H9 (cell line): ENCODE measurements around the gene ST3GAL5. TPM values are rescaled to one million over a fixed set of nuclear protein-coding genes. Genes with fewer than 3 reads are reported as not detected.

Experiments
- DNase-seq: peaks from one replicate; pipeline ENCODE4 v3.0.0-alpha.2; 2017
- H2AFZ ChIP-seq: one replicate; pipeline ENCODE4 v1.6.1; 2013; ENCODE audit warnings: mild to moderate bottlenecking, low read length, control low read depth, moderate library complexity
- H2AK5ac ChIP-seq: 2 replicates; pipeline ENCODE4 v1.6.1; 2013; ENCODE audit warnings: low read length, control low read depth, mixed read lengths; ENCODE audit not compliant: insufficient read length
- H2BK120ac ChIP-seq: one replicate; pipeline ENCODE4 v1.6.1; 2013; ENCODE audit warnings: low read depth, mild to moderate bottlenecking, low read length, control low read depth, inconsistent platforms; ENCODE audit not compliant: poor library complexity, severe bottlenecking
- H2BK12ac ChIP-seq: 2 replicates; pipeline ENCODE4 v1.6.1; 2013; ENCODE audit warnings: low read length, control low read depth, mixed read lengths, low read depth; ENCODE audit not compliant: insufficient read length
- H2BK15ac ChIP-seq: 2 replicates; pipeline ENCODE4 v1.6.1; 2013; ENCODE audit warnings: low read depth, low read length, control low read depth
- H2BK20ac ChIP-seq: one replicate; pipeline ENCODE4 v1.6.1; 2013; ENCODE audit warnings: low read depth, mild to moderate bottlenecking, low read length, control low read depth, inconsistent platforms; ENCODE audit not compliant: poor library complexity, severe bottlenecking
- H2BK5ac ChIP-seq: 2 replicates; pipeline ENCODE4 v1.6.1; 2013; ENCODE audit warnings: low read length, control low read depth, mixed read lengths; ENCODE audit not compliant: insufficient read length
- H3K14ac ChIP-seq: 2 replicates; pipeline ENCODE4 v1.6.1; 2013; ENCODE audit warnings: low read length, control low read depth; ENCODE audit not compliant: insufficient read depth
- H3K18ac ChIP-seq: 2 replicates; pipeline ENCODE4 v1.6.1; 2013; ENCODE audit warnings: low read depth, mild to moderate bottlenecking, mixed read lengths, low read length, control low read depth; ENCODE audit not compliant: insufficient read length
- H3K23ac ChIP-seq: 2 replicates; pipeline ENCODE4 v1.6.1; 2013; ENCODE audit warnings: low read length, control low read depth, mixed read lengths, low read depth; ENCODE audit not compliant: insufficient read length
- H3K23me2 ChIP-seq: 2 replicates; pipeline ENCODE4 v1.6.1; 2013; ENCODE audit warnings: low read depth, mild to moderate bottlenecking, mixed read lengths, low read length, control low read depth; ENCODE audit not compliant: insufficient read length, poor library complexity, severe bottlenecking
- H3K27ac ChIP-seq: 2 replicates; pipeline ENCODE4 v1.5.1; 2013; ENCODE audit warnings: low read length, control low read depth, mixed read lengths, low read depth; ENCODE audit not compliant: insufficient read length
- H3K27me3 ChIP-seq: 2 replicates; pipeline ENCODE4 v1.6.1; 2013; ENCODE audit warnings: low read length, control low read depth, inconsistent platforms; ENCODE audit not compliant: insufficient read depth
- H3K4ac ChIP-seq: 2 replicates; pipeline ENCODE4 v1.6.1; 2013; ENCODE audit warnings: low read depth, mild to moderate bottlenecking, control low read depth, inconsistent platforms, low read length, moderate library complexity
- H3K4me1 ChIP-seq: 2 replicates; pipeline ENCODE4 v1.6.1; 2013; ENCODE audit warnings: low read length, control low read depth, inconsistent platforms; ENCODE audit not compliant: insufficient read depth
- H3K4me2 ChIP-seq: 2 replicates; pipeline ENCODE4 v1.6.1; 2013; ENCODE audit warnings: low read length, control low read depth, mixed read lengths; ENCODE audit not compliant: insufficient read length, insufficient read depth
- H3K56ac ChIP-seq: 2 replicates; pipeline ENCODE4 v1.6.1; 2013; ENCODE audit warnings: low read depth, mild to moderate bottlenecking, mixed read lengths, low read length, control low read depth; ENCODE audit not compliant: insufficient read length
- H3K79me1 ChIP-seq: 2 replicates; pipeline ENCODE4 v1.6.1; 2013; ENCODE audit warnings: low read depth, mild to moderate bottlenecking, moderate library complexity, low read length, control low read depth, inconsistent platforms; ENCODE audit not compliant: insufficient read depth, poor library complexity, severe bottlenecking
- H3K79me2 ChIP-seq: 2 replicates; pipeline ENCODE4 v1.6.1; 2013; ENCODE audit warnings: low read length, control low read depth, inconsistent platforms; ENCODE audit not compliant: insufficient read depth
- H3K9ac ChIP-seq: 2 replicates; pipeline ENCODE4 v1.6.1; 2013; ENCODE audit warnings: low read length, control low read depth, mixed read lengths; ENCODE audit not compliant: insufficient read length; ENCODE audit errors: extremely low read depth
- H3K9me3 ChIP-seq: one replicate; pipeline ENCODE4 v1.6.1; 2013; ENCODE audit warnings: low read depth, low read length, inconsistent platforms; ENCODE audit not compliant: control insufficient read depth
- H3T11ph ChIP-seq: one replicate; pipeline ENCODE4 v1.6.1; 2013; ENCODE audit warnings: mild to moderate bottlenecking, low read length, control low read depth, inconsistent platforms
- H4K20me1 ChIP-seq: one replicate; pipeline ENCODE4 v1.6.1; 2013; ENCODE audit not compliant: control insufficient read depth, insufficient read length, insufficient read depth
- H4K5ac ChIP-seq: 2 replicates; pipeline ENCODE4 v1.6.1; 2013; ENCODE audit warnings: low read depth, mild to moderate bottlenecking, mixed read lengths, low read length, control low read depth; ENCODE audit not compliant: insufficient read length
- H4K8ac ChIP-seq: replicated peaks from 2 replicates; pipeline ENCODE4 v1.6.1; 2013; ENCODE audit warnings: low read length, control low read depth, mixed read lengths, low read depth; ENCODE audit not compliant: insufficient read length
- H4K91ac ChIP-seq: 2 replicates; pipeline ENCODE4 v1.6.1; 2013; ENCODE audit warnings: low read depth, mild to moderate bottlenecking, moderate library complexity, mixed read lengths, low read length, control low read depth; ENCODE audit not compliant: insufficient read length
- H3K27ac Mint-ChIP-seq, 3 experiments: 2 replicates in 2 of 3; 3 replicates in 1 of 3; pipeline ENCODE4 v1.8.0; 2020 to 2021; ENCODE audit warnings: mixed read lengths in 3 of 3, mild to moderate bottlenecking in 1 of 3, moderate library complexity in 1 of 3
- H3K27me3 Mint-ChIP-seq: 2 replicates; pipeline ENCODE4 v1.8.0; 2021; ENCODE audit warnings: low read depth, mild to moderate bottlenecking, moderate library complexity, mixed read lengths
- H3K36me3 Mint-ChIP-seq, 3 experiments: 2 replicates in 2 of 3; 3 replicates in 1 of 3; pipeline ENCODE4 v1.8.0; 2020 to 2021; ENCODE audit warnings: low read depth in 3 of 3, mixed read lengths in 3 of 3; ENCODE audit not compliant: insufficient read depth in 1 of 3
- H3K4me1 Mint-ChIP-seq, 2 experiments: 2 replicates each; pipeline ENCODE4 v1.8.0; 2020; ENCODE audit warnings: mixed read lengths in 2 of 2
- H3K4me3 Mint-ChIP-seq, 2 experiments: 2 replicates in 1 of 2; 3 replicates in 1 of 2; pipeline ENCODE4 v1.8.0; 2020 to 2021; ENCODE audit warnings: mild to moderate bottlenecking in 2 of 2, mixed read lengths in 2 of 2, moderate library complexity in 1 of 2
- H3K9me3 Mint-ChIP-seq, 2 experiments: 2 replicates in 1 of 2; 3 replicates in 1 of 2; pipeline ENCODE4 v1.8.0; 2020; ENCODE audit warnings: mild to moderate bottlenecking in 2 of 2, mixed read lengths in 2 of 2, moderate library complexity in 1 of 2
- WGBS: extraction: QIAGEN DNeasy Blood & Tissue Kit; methylation state at CpG from one replicate; pipeline ENCODE4 v1.1.7; 2013; ENCODE audit warnings: missing lambda C conversion rate, low lambda C conversion rate, mixed read lengths; ENCODE audit not compliant: insufficient read length; ENCODE audit errors: extremely low coverage; 5-methylcytosine and 5-hydroxymethylcytosine counted together
- total RNA-seq: library from RNA; stranded (reverse); gene quantifications from 2 replicates; pipeline ENCODE4 v1.2.1, GENCODE V29; 2021
- TF ChIP-seq, protein P1 (sequence below): fragments of 200-600 bp; sonication (generic); conservative IDR thresholded peaks from 3 replicates; pipeline ENCODE4 v1.8.0; 2021; ENCODE audit warnings: antibody characterized with exemption, mild to moderate bottlenecking

ST3GAL5 gene
- total RNA-seq, 1 experiment from 2014 or later = 3.3 TPM

DNA sequence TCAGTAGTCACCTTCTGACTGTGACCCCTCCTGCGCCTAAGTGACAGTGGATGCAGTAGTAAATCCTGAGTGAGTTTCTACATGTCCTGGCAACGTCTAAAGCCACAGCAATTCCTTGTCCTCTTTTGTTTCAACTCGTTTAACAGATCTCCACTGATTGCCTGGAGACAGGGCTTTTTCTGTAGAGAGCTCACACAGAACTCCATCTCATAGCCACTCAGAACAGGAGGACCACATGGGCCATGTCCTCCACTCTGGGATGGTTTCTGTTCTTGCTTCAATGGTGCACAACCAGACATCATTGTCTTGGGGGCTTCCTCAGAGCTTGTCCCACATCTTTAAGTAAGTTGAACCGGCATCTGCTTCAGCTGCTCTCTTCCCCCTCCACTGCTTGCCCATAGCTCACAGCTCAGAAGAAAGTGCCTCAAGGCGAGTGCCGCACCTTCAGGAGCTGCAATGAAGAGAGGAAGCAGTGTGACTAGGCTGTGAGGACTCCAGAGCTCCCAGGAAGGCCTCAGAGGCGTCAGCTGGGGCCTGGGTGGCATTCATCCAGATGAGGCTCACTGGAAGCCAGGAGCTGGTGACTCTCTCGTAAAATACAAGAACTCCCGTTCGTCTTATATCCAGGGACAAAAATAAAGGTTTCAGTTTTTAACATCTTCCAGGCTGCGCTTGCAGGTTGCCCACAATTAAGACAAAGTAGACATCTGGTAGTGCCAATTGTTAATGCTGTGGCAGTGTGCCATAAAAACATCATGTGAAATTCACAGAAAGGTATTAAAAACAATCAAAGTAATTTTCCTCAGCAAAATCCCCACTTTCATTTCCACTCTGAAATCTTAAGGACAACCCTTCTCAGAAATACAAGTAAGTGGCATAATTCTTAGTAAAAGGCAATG is 37.3 kb downstream of the ST3GAL5 start:
- Histone ChIP-seq H3K79me2 (no peaks in the 10 kb centered on the region; the same call in 1 of the 2 replicates), H4K91ac (no peak overlapping the region), H3K23me2 (no peaks in the 10 kb centered on the region), H3K9ac (no peak overlapping the region), H2BK20ac (no peak overlapping the region), H3K4me2 (no peak overlapping the region), H3K56ac (no peak overlapping the region), H3K27ac (no peak overlapping the region), H2BK12ac (no peak overlapping the region), H2BK120ac (no peak overlapping the region), H3K4me1 (no peaks in the 10 kb centered on the region; the same call in 1 of the 2 replicates), H2AFZ (no peak overlapping the region), H3K27me3 (no peaks in the 10 kb centered on the region), H3K14ac (no peak overlapping the region), H3K23ac (no peak overlapping the region), H3K4ac (no peak overlapping the region), H2AK5ac (no peak overlapping the region), H3K18ac (no peak overlapping the region), H2BK5ac (no peak overlapping the region), H3T11ph (no peak overlapping the region), H4K5ac (no peak overlapping the region), H3K79me1 (no peaks in the 10 kb centered on the region), H4K20me1 (no peaks in the 10 kb centered on the region), H3K9me3 (no peaks in the 10 kb centered on the region), H2BK15ac (no peak overlapping the region), H4K8ac (no peak overlapping the region)
- Mint-ChIP-seq H3K4me3 (no peak overlapping the region), H3K27me3 (no peaks in the 10 kb centered on the region), H3K27ac (peak overlapping the region in 1 of 3 experiments; percentile 26; a peak in 1 of 7 replicates), H3K4me1 (peaks cover 0 to 5% of the 10 kb centered on the region in 2 experiments; a peak in 2 of 4 replicates), H3K9me3 (no peaks in the 10 kb centered on the region), H3K36me3 (no peaks in the 10 kb centered on the region)
- TF ChIP-seq, protein P1, sequence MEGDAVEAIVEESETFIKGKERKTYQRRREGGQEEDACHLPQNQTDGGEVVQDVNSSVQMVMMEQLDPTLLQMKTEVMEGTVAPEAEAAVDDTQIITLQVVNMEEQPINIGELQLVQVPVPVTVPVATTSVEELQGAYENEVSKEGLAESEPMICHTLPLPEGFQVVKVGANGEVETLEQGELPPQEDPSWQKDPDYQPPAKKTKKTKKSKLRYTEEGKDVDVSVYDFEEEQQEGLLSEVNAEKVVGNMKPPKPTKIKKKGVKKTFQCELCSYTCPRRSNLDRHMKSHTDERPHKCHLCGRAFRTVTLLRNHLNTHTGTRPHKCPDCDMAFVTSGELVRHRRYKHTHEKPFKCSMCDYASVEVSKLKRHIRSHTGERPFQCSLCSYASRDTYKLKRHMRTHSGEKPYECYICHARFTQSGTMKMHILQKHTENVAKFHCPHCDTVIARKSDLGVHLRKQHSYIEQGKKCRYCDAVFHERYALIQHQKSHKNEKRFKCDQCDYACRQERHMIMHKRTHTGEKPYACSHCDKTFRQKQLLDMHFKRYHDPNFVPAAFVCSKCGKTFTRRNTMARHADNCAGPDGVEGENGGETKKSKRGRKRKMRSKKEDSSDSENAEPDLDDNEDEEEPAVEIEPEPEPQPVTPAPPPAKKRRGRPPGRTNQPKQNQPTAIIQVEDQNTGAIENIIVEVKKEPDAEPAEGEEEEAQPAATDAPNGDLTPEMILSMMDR = no peak
- no CpG with 5 or more reads among the region's 11 CpGs for WGBS
- no peak for DNase-seq
